ENCODE results near the gene PRR13.

GRCh38 chr12:53476769-53477209 lies 35.3 kb downstream of the PRR13 start:
- TF ChIP-seq POLR2AphosphoS5 (IDR thresholded peaks at IDR 0.05; ENCODE audit: low read depth, low read length) (no peak; the same call in 1 of the 2 replicates), TAF1 (IDR thresholded peaks at IDR 0.05; ENCODE audit: borderline replicate concordance, insufficient read depth, low read length) (no peak)
